IMR-90 (cell line): ENCODE data around the gene PPP1R14B. TPM values are rescaled to one million over a fixed set of nuclear protein-coding genes. Genes with fewer than 3 reads are reported as not detected.

Source experiments
- ATAC-seq: fragments of 200-7000 bp; cut with Tn5 transposase; 2 replicates; pipeline ENCODE4 v1.9.1; 2020; ENCODE audit warnings: low read depth, mild to moderate bottlenecking, moderate library complexity
- BruUV-seq: library from RNA; stranded (reverse); fragments of 400-500 nt; replicated peaks from 2 replicates; lab custom pipeline; 2021; lab: Mats Ljungman, UMichigan
- CTCF ChIA-PET: fragments of 300-600 bp; formaldehyde crosslinking; extraction: SDS; loops from one replicate; lab custom pipeline; 2021; ENCODE audit warnings: antibody characterized with exemption; lab: Yijun Ruan, JAX
- POLR2A ChIA-PET: fragments of 300-600 bp; sonication (Branson Sonifier 250); formaldehyde crosslinking; loops from one replicate; lab custom pipeline; 2022; ENCODE audit warnings: antibody characterized with exemption; ENCODE audit not compliant: unreplicated experiment; lab: Charles Lee
- DNase-seq: peaks from one replicate; pipeline ENCODE4 v3.0.0; 2013
- H2AFZ ChIP-seq: replicated peaks from 2 replicates; pipeline ENCODE3; 2013; ENCODE audit warnings: low read length, mild to moderate bottlenecking; ENCODE audit not compliant: poor library complexity
- H2AK5ac ChIP-seq: 2 replicates; pipeline ENCODE4 v1.6.1; 2013; ENCODE audit warnings: low read depth, low read length, inconsistent platforms
- H2AK9ac ChIP-seq: replicated peaks from 2 replicates; pipeline ENCODE3; 2013; ENCODE audit warnings: mild to moderate bottlenecking, low read depth, low read length, moderate library complexity; ENCODE audit not compliant: poor library complexity
- H2BK120ac ChIP-seq: 2 replicates; pipeline ENCODE4 v1.6.1; 2013; ENCODE audit warnings: low read depth, low read length, inconsistent platforms
- H2BK15ac ChIP-seq: 3 replicates; pipeline ENCODE4 v1.6.1; 2013; ENCODE audit warnings: low read depth, low read length, inconsistent platforms
- H2BK20ac ChIP-seq: 2 replicates; pipeline ENCODE4 v1.6.1; 2013; ENCODE audit warnings: low read depth, mild to moderate bottlenecking, inconsistent platforms, low read length, moderate library complexity
- H2BK5ac ChIP-seq: 2 replicates; pipeline ENCODE4 v1.6.1; 2013; ENCODE audit warnings: mild to moderate bottlenecking, low read depth, low read length, inconsistent platforms; ENCODE audit not compliant: poor library complexity, severe bottlenecking
- H3K14ac ChIP-seq: replicated peaks from 2 replicates; pipeline ENCODE4 v1.6.1; 2013; ENCODE audit warnings: low read depth, low read length, inconsistent platforms
- H3K18ac ChIP-seq: 2 replicates; pipeline ENCODE4 v1.6.1; 2013; ENCODE audit warnings: low read depth, low read length, control low read depth
- H3K23ac ChIP-seq: 2 replicates; pipeline ENCODE4 v1.6.1; 2013; ENCODE audit warnings: low read depth, low read length, inconsistent platforms
- H3K27ac ChIP-seq: 2 replicates; pipeline ENCODE4 v1.5.1; 2013; ENCODE audit warnings: mild to moderate bottlenecking, control low read depth, low read length; ENCODE audit not compliant: insufficient read depth
- H3K27me3 ChIP-seq: 2 replicates; pipeline ENCODE4 v1.6.1; 2013; ENCODE audit warnings: low read length; ENCODE audit not compliant: control insufficient read depth, insufficient read depth
- H3K36me3 ChIP-seq: 2 replicates; pipeline ENCODE4 v1.6.1; 2013; ENCODE audit warnings: low read length, mixed read lengths; ENCODE audit not compliant: control insufficient read depth, insufficient read depth
- H3K4ac ChIP-seq: 2 replicates; pipeline ENCODE4 v1.6.1; 2013; ENCODE audit warnings: low read depth, low read length, inconsistent platforms
- H3K4me1 ChIP-seq: 2 replicates; pipeline ENCODE4 v1.6.1; 2013; ENCODE audit warnings: low read length, mixed read lengths; ENCODE audit not compliant: control insufficient read depth, insufficient read depth
- H3K4me2 ChIP-seq: 2 replicates; pipeline ENCODE4 v1.6.1; 2013; ENCODE audit warnings: low read depth, mild to moderate bottlenecking, control low read depth, low read length, moderate library complexity
- H3K4me3 ChIP-seq: 2 replicates; pipeline ENCODE4 v1.5.1; 2013; ENCODE audit warnings: low read depth, mild to moderate bottlenecking, control low read depth, low read length, moderate library complexity; ENCODE audit not compliant: insufficient read depth
- H3K56ac ChIP-seq: 2 replicates; pipeline ENCODE4 v1.6.1; 2013; ENCODE audit warnings: low read length, inconsistent platforms; ENCODE audit not compliant: insufficient read depth; ENCODE audit errors: extremely low read depth
- H3K79me1 ChIP-seq, 2 experiments: 2 replicates each; pipeline ENCODE4 v1.6.1; 2013; ENCODE audit warnings: low read length in 2 of 2, inconsistent platforms in 1 of 2, low read depth in 1 of 2
- H3K9ac ChIP-seq: 2 replicates; pipeline ENCODE4 v1.6.1; 2013; ENCODE audit warnings: low read depth, low read length, control low read depth
- H3K9me1 ChIP-seq: 2 replicates; pipeline ENCODE4 v1.6.1; 2013; ENCODE audit warnings: low read length, inconsistent platforms; ENCODE audit not compliant: insufficient read depth
- H3K9me3 ChIP-seq: 2 replicates; pipeline ENCODE4 v1.6.1; 2013; ENCODE audit warnings: low read length; ENCODE audit not compliant: control insufficient read depth, insufficient read depth
- H4K20me1 ChIP-seq: 2 replicates; pipeline ENCODE4 v1.6.1; 2013; ENCODE audit warnings: low read length, inconsistent platforms; ENCODE audit not compliant: insufficient read depth
- H4K5ac ChIP-seq: 2 replicates; pipeline ENCODE4 v1.6.1; 2013; ENCODE audit warnings: mild to moderate bottlenecking, low read depth, low read length, control low read depth
- H4K8ac ChIP-seq, 2 experiments: 2 replicates each; pipeline ENCODE4 v1.6.1; 2013; ENCODE audit warnings: low read depth in 2 of 2, low read length in 2 of 2, control low read depth in 1 of 2, inconsistent platforms in 1 of 2
- H4K91ac ChIP-seq: 2 replicates; pipeline ENCODE4 v1.6.1; 2013; ENCODE audit warnings: low read depth, low read length, inconsistent platforms; ENCODE audit not compliant: insufficient read depth
- BHLHE40 ChIP-seq: fragments of 150-350 bp; IDR thresholded peaks from 2 replicates; pipeline ENCODE4 v1.6.1; 2016; ENCODE audit warnings: mild to moderate bottlenecking, low read depth, low read length
- CEBPB ChIP-seq: IDR thresholded peaks from 2 replicates; pipeline ENCODE4 v1.6.1; 2012; ENCODE audit warnings: low read depth, low read length, improper control_type of control experiment
- CHD1 ChIP-seq: IDR thresholded peaks from 2 replicates; pipeline ENCODE4 v1.6.1; 2012; ENCODE audit warnings: low read depth, low read length, improper control_type of control experiment
- FOS ChIP-seq: fragments of 150-350 bp; IDR thresholded peaks from 2 replicates; pipeline ENCODE4 v1.6.1; 2016; ENCODE audit warnings: low read depth, low read length
- MAFK ChIP-seq: IDR thresholded peaks from 2 replicates; pipeline ENCODE4 v1.6.1; 2012; ENCODE audit warnings: low read depth, low read length, improper control_type of control experiment
- MAZ ChIP-seq: IDR thresholded peaks from 2 replicates; pipeline ENCODE4 v1.6.1; 2012; ENCODE audit warnings: low read depth, mild to moderate bottlenecking, low read length, improper control_type of control experiment, moderate library complexity, borderline replicate concordance
- MXI1 ChIP-seq: IDR thresholded peaks from 2 replicates; pipeline ENCODE4 v1.6.1; 2012; ENCODE audit warnings: low read depth, mild to moderate bottlenecking, low read length, moderate library complexity, borderline replicate concordance
- NFE2L2 ChIP-seq: fragments of 150-350 bp; IDR thresholded peaks from 2 replicates; pipeline ENCODE4 v1.6.1; 2016; ENCODE audit warnings: low read depth, mild to moderate bottlenecking, low read length
- POLR2A ChIP-seq: IDR thresholded peaks from 2 replicates; pipeline ENCODE4 v1.6.1; 2012; ENCODE audit warnings: mild to moderate bottlenecking, low read depth, low read length
- RAD21 ChIP-seq: IDR thresholded peaks from 2 replicates; pipeline ENCODE4 v1.6.1; 2012; ENCODE audit warnings: low read length, improper control_type of control experiment
- RCOR1 ChIP-seq: IDR thresholded peaks from 2 replicates; pipeline ENCODE4 v1.6.1; 2012; ENCODE audit warnings: mild to moderate bottlenecking, low read length, improper control_type of control experiment; ENCODE audit not compliant: insufficient replicate concordance
- RFX5 ChIP-seq: IDR thresholded peaks from 2 replicates; pipeline ENCODE4 v1.8.0; 2012; ENCODE audit warnings: low read depth, mild to moderate bottlenecking, low read length, moderate library complexity
- SMC3 ChIP-seq: fragments of 150-350 bp; IDR thresholded peaks from 2 replicates; pipeline ENCODE4 v1.6.1; 2016; ENCODE audit warnings: low read depth, mild to moderate bottlenecking, antibody characterized with exemption, low read length, moderate library complexity
- WGBS, 2 experiments: methylation state at CpG; one replicate each; pipeline versions ENCODE4 v1.1.5 to v1.1.7; 2013; ENCODE audit warnings: missing lambda C conversion rate in 2 of 2; ENCODE audit not compliant: insufficient read length in 1 of 2; ENCODE audit errors: extremely low coverage in 2 of 2; 5-methylcytosine and 5-hydroxymethylcytosine counted together
- dilution Hi-C: fragments of 300-500 bp; cut with HindIII; formaldehyde crosslinking; loops from one replicate; pipeline ENCODE4 v1.14.3; 2018; ENCODE audit warnings: low sequenced_read_pairs; ENCODE audit not compliant: unreplicated experiment
- in situ Hi-C: fragments of 300-500 bp; cut with MboI; formaldehyde crosslinking; loops from 3 replicates; pipeline ENCODE4 v1.14.3; 2019; ENCODE audit warnings: low sequenced_read_pairs, inconsistent platforms, mixed read lengths
- intact Hi-C: fragments of 100-400 bp; cut with micrococcal nuclease; formaldehyde crosslinking; loops from 2 replicates; pipeline ENCODE4 v1.10.0; 2022
- polyA plus RNA-seq, 3 experiments: library from polyadenylated mRNA; depleted of rRNA; stranded (reverse); fragments of >200 nt; gene quantifications; 2 replicates each; pipeline ENCODE4 v1.2.3, GENCODE V29; 2012; ENCODE audit warnings: low replicate concordance in 1 of 3
- total RNA-seq: library from RNA; depleted of rRNA; stranded (reverse); fragments of >200 nt; gene quantifications from 2 replicates; pipeline ENCODE4 v1.2.3, GENCODE V29; 2012
- TF ChIP-seq, protein P1 (sequence below): conservative IDR thresholded peaks from 2 replicates; pipeline ENCODE4 v1.5.1; 2012; ENCODE audit warnings: mild to moderate bottlenecking, low read depth, low read length, improper control_type of control experiment
- TF ChIP-seq, protein P2 (sequence below): fragments of 150-350 bp; IDR thresholded peaks from 2 replicates; pipeline ENCODE4 v1.6.1; 2017; ENCODE audit warnings: mild to moderate bottlenecking, antibody characterized with exemption, low read length, low read depth
- TF ChIP-seq, protein P3 (sequence below): fragments of 150-350 bp; IDR thresholded peaks from 2 replicates; pipeline ENCODE4 v1.6.1; 2016; ENCODE audit warnings: low read depth, mild to moderate bottlenecking, low read length, moderate library complexity, borderline replicate concordance

PPP1R14B gene
- total and polyA plus RNA-seq, 2 of the 4 experiments (the other 2 are of a cell fraction): 176 to 257 TPM

DNA sequence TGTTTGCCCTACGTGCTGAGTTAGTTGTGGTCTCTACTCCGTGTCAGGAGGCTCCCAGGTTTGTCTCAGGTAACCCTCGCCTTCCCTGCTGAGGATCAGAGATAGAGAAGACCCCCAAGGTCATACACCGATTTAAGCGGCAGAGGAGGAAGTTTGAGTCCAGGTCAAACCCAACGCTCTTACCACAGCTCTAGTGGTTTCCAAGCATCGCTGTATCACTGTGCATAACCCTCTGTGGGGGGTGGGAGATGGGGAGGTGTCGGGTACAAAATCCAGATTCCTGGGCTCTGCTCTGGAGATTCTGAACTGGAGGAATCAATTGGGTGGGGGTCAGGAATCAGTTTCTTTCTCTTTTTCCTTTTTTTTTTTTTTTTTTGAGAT, 15.8 kb downstream of the PPP1R14B start:
- H2BK5ac ChIP-seq: no peak overlapping the region
- H2BK15ac ChIP-seq: no peak overlapping the region
- peak overlapping the region; percentile 99 for H3K14ac ChIP-seq
- no peak for DNase-seq
- H4K5ac ChIP-seq: peak overlapping the region; percentile 78
- no peak overlapping the region for H3K56ac ChIP-seq
- H2BK120ac ChIP-seq: no peak overlapping the region
- no peaks in the 10 kb centered on the region for H3K9me3 ChIP-seq
- H3K9me1 ChIP-seq: peaks cover 10% of the 10 kb centered on the region
- H3K36me3 ChIP-seq: peaks cover under 1% of the 10 kb centered on the region; the same call in 1 of the 2 replicates
- H2BK20ac ChIP-seq: no peak overlapping the region
- H3K27me3 ChIP-seq: no peaks in the 10 kb centered on the region
- H2AK9ac ChIP-seq: peak overlapping the region; percentile 99
- WGBS, 2 experiments: no CpG with 5 or more reads among the region's 8 CpGs
- CTCF ChIA-PET: no interaction called here
- H3K4me2 ChIP-seq: peak overlapping the region; percentile 84
- BruUV-seq: no TSS peak
- H4K8ac ChIP-seq: peak overlapping the region; percentile 88 to 93
- peaks cover 28 to 77% of the 10 kb centered on the region in 2 experiments for H3K79me1 ChIP-seq
- H4K91ac ChIP-seq: peak overlapping the region; percentile 67
- POLR2A ChIA-PET: no interaction called here
- peak overlapping the region; percentile 74 for H3K9ac ChIP-seq
- H3K23ac ChIP-seq: peak overlapping the region; percentile 82
- in situ Hi-C loops (no loop called here), intact Hi-C loops (loop anchor here (1.0 kb wide), 2 partner anchors 38 to 73 kb away; no protein-coding TSS in a partner anchor), dilution Hi-C loops (no loop called here)
- peaks cover 23% of the 10 kb centered on the region for H3K4me1 ChIP-seq
- peak overlapping the region; percentile 51; the same call in 1 of the 2 replicates for H3K27ac ChIP-seq
- peak overlapping the region; percentile 83 for H3K4me3 ChIP-seq
- no peak for ATAC-seq
- H3K4ac ChIP-seq: peak overlapping the region; percentile 97
- peak overlapping the region; percentile 74 for H2AK5ac ChIP-seq
- TF ChIP-seq MAFK (no peak), FOS (no peak), CHD1 (no peak), MXI1 (no peak), NFE2L2 (no peak), BHLHE40 (no peak), SMC3 (no peak), MAZ (no peak), RCOR1 (no peak), RFX5 (no peak), POLR2A (no peak), RAD21 (no peak), CEBPB (no peak)
- TF ChIP-seq, protein P1, sequence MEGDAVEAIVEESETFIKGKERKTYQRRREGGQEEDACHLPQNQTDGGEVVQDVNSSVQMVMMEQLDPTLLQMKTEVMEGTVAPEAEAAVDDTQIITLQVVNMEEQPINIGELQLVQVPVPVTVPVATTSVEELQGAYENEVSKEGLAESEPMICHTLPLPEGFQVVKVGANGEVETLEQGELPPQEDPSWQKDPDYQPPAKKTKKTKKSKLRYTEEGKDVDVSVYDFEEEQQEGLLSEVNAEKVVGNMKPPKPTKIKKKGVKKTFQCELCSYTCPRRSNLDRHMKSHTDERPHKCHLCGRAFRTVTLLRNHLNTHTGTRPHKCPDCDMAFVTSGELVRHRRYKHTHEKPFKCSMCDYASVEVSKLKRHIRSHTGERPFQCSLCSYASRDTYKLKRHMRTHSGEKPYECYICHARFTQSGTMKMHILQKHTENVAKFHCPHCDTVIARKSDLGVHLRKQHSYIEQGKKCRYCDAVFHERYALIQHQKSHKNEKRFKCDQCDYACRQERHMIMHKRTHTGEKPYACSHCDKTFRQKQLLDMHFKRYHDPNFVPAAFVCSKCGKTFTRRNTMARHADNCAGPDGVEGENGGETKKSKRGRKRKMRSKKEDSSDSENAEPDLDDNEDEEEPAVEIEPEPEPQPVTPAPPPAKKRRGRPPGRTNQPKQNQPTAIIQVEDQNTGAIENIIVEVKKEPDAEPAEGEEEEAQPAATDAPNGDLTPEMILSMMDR: no peak
- TF ChIP-seq, protein P2, sequence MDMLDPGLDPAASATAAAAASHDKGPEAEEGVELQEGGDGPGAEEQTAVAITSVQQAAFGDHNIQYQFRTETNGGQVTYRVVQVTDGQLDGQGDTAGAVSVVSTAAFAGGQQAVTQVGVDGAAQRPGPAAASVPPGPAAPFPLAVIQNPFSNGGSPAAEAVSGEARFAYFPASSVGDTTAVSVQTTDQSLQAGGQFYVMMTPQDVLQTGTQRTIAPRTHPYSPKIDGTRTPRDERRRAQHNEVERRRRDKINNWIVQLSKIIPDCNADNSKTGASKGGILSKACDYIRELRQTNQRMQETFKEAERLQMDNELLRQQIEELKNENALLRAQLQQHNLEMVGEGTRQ: no peak
- TF ChIP-seq, protein P3, sequence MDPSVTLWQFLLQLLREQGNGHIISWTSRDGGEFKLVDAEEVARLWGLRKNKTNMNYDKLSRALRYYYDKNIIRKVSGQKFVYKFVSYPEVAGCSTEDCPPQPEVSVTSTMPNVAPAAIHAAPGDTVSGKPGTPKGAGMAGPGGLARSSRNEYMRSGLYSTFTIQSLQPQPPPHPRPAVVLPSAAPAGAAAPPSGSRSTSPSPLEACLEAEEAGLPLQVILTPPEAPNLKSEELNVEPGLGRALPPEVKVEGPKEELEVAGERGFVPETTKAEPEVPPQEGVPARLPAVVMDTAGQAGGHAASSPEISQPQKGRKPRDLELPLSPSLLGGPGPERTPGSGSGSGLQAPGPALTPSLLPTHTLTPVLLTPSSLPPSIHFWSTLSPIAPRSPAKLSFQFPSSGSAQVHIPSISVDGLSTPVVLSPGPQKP: no peak
- H3K18ac ChIP-seq: no peak overlapping the region
- H4K20me1 ChIP-seq: no peaks in the 10 kb centered on the region; the same call in 1 of the 2 replicates
- peak overlapping the region; percentile 98 for H2AFZ ChIP-seq
